Osteoblast (primary cell): ENCODE measurements around the gene PTGDR2. TPM values are rescaled to one million over a fixed set of nuclear protein-coding genes. Genes with fewer than 3 reads are reported as not detected.

ENCODE experiments used
- DNase-seq: peaks from one replicate; pipeline ENCODE4 v3.0.0; 2011; ENCODE audit warnings: low spot score, mixed read lengths; ENCODE audit not compliant: insufficient read length; ENCODE audit errors: missing footprints
- H2AFZ ChIP-seq: 2 replicates; pipeline ENCODE4 v1.6.0; 2011; ENCODE audit warnings: mild to moderate bottlenecking, low read length
- H3K27ac ChIP-seq: 2 replicates; pipeline ENCODE4 v1.5.1; 2011; ENCODE audit warnings: mild to moderate bottlenecking, low read depth, low read length, moderate library complexity
- H3K27me3 ChIP-seq: 2 replicates; pipeline ENCODE4 v1.6.0; 2012; ENCODE audit warnings: mild to moderate bottlenecking, control low read depth, inconsistent platforms, low read length, moderate library complexity; ENCODE audit not compliant: insufficient read depth
- H3K36me3 ChIP-seq: 2 replicates; pipeline ENCODE4 v1.5.1; 2011; ENCODE audit warnings: mild to moderate bottlenecking, low read length, control low read depth, moderate library complexity; ENCODE audit not compliant: insufficient read depth
- H3K4me1 ChIP-seq: 2 replicates; pipeline ENCODE4 v1.5.1; 2011; ENCODE audit warnings: mild to moderate bottlenecking, low read length, control low read depth, moderate library complexity; ENCODE audit not compliant: insufficient read depth
- H3K4me2 ChIP-seq: 2 replicates; pipeline ENCODE4 v1.6.0; 2011; ENCODE audit warnings: mild to moderate bottlenecking, low read length; ENCODE audit not compliant: insufficient read depth
- H3K4me3 ChIP-seq: fragments of 200-600 bp; sonication (generic); 3 replicates; pipeline ENCODE4 v1.5.1; 2012; ENCODE audit warnings: mild to moderate bottlenecking, low read length, inconsistent platforms; ENCODE audit not compliant: insufficient read depth
- H3K79me2 ChIP-seq: 2 replicates; pipeline ENCODE4 v1.6.0; 2012; ENCODE audit warnings: mild to moderate bottlenecking, low read length, control low read depth, inconsistent platforms; ENCODE audit not compliant: insufficient read depth
- H3K9me3 ChIP-seq: 2 replicates; pipeline ENCODE4 v1.5.1; 2011; ENCODE audit warnings: low read depth, low read length, control low read depth
- H4K20me1 ChIP-seq: 2 replicates; pipeline ENCODE4 v1.6.0; 2012; ENCODE audit warnings: mild to moderate bottlenecking, low read length, control low read depth; ENCODE audit not compliant: insufficient read depth
- CTCF ChIP-seq: IDR thresholded peaks from 2 replicates; pipeline ENCODE4 v1.5.1; 2011; ENCODE audit warnings: mild to moderate bottlenecking, low read depth, low read length, moderate library complexity; ENCODE audit errors: extremely low read depth
- total RNA-seq: library from RNA; depleted of rRNA; stranded (reverse); fragments of >200 nt; gene quantifications from 2 replicates; pipeline ENCODE4 v1.2.3, GENCODE V29; 2012

The PTGDR2 gene
- total RNA-seq, 1 donor = not detected

DNA sequence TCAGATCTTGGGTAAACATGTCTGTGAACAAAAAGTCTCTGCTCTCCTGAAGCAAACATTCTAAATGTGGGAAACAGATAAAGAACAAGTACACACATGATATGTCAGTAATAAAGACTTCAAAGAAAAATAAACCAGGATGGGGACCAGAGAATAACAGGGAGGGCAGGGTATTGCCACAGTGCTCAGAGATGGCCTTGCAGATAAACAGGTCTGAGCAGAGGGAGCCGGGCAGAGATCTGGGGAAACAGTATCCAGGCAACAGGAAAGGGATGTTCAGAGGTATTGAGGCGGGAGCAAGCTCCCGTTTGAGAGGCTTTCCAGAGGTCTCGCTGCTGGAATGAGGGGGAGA lies 10.9 kb downstream of the PTGDR2 start:
- Histone ChIP-seq H3K27me3 (no peaks in the 10 kb centered on the region), H3K9me3 (no peaks in the 10 kb centered on the region), H3K4me2 (peak overlapping the region; percentile 93), H3K27ac (no peak overlapping the region), H4K20me1 (peaks cover 11% of the 10 kb centered on the region), H3K79me2 (peaks cover 41% of the 10 kb centered on the region), H2AFZ (no peak overlapping the region), H3K36me3 (peaks cover 3% of the 10 kb centered on the region), H3K4me1 (peaks cover 40% of the 10 kb centered on the region), H3K4me3 (no peak overlapping the region)
- peak; percentile 80 for DNase-seq
- TF ChIP-seq CTCF = no peak

- peaks cover 11% of the 10 kb centered on the region for H4K20me1 ChIP-seq
- peaks cover 3% of the 10 kb centered on the region for H3K36me3 ChIP-seq
- H3K4me1 ChIP-seq = peaks cover 40% of the 10 kb centered on the region
- no peak overlapping the region for H2AFZ ChIP-seq
- peaks cover 41% of the 10 kb centered on the region for H3K79me2 ChIP-seq
- no peaks in the 10 kb centered on the region for H3K9me3 ChIP-seq
- H3K27ac ChIP-seq = peak overlapping the region; percentile 48
- no peak for TF ChIP-seq CTCF
- DNase-seq = peak; percentile 96
- peak overlapping the region; percentile 93 for H3K4me2 ChIP-seq
- no peaks in the 10 kb centered on the region for H3K27me3 ChIP-seq
- peak overlapping the region; percentile 85 for H3K4me3 ChIP-seq
These were observed 11.5 kb downstream of the PTGDR2 start for GRCh38 chr11:60844045-60844869.

DNA sequence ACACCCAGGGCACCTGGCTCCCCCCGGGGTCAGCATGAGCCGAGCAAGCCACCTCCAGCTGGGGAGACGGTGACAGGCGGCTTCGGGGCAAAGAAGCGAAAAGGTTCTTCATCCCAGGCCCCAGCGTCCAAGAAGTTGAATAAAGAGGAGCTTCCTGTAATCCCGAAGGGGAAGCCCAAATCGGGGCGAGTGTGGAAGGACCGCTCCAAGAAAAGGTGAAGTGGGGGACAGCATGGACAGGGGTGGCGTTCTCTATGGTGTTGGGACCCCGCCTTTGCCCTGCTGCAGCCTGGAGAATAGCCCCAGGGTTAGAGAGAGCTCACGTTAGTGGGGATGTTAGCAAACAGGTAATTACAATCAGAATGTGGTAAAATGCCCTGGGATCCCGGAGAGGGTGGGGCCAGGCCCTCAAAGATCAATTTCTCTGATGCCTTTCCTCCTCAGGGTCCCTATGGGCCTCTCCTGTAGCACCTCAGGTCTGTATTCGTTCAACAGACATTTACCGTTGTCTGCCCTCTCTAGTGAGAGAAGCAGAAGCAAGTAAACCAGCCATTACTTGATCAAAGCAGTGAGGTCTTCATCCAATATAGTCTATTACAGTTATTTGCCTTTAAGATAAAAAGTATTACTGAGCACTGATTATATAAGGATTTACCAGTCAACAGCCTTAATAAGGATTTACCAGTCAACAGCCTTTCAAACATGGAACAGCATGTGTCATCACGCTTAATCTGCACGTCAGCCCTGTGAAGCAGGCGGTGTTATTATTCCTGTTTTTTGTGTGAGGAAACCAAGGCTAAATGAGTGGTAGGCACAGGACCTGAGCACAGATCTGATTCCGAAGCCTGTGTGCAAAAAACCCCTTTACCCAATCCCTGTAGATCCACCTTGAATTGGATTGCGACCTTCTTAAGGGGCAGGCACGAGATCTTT lies 12.8 kb downstream of the PTGDR2 start:
- no peak for TF ChIP-seq CTCF
- H4K20me1 ChIP-seq = peaks cover 11% of the 10 kb centered on the region
- H3K4me1 ChIP-seq = peaks cover 40% of the 10 kb centered on the region
- no peaks in the 10 kb centered on the region for H3K36me3 ChIP-seq
- H3K4me2 ChIP-seq = peak overlapping the region; percentile 93
- H3K27me3 ChIP-seq = no peaks in the 10 kb centered on the region
- H2AFZ ChIP-seq = peak overlapping the region; percentile 91
- H3K9me3 ChIP-seq = no peaks in the 10 kb centered on the region
- DNase-seq = peak; percentile 56
- peak overlapping the region; percentile 70 for H3K27ac ChIP-seq
- peaks cover 41% of the 10 kb centered on the region for H3K79me2 ChIP-seq
- H3K4me3 ChIP-seq = peak overlapping the region; percentile 85
